GM10248 (cell line): ENCODE results near the gene TMEM39A.

ENCODE experiments used
- CTCF ChIA-PET: fragments of 300-600 bp; sonication (Branson Sonifier 250); formaldehyde crosslinking; extraction: SDS; loops from one replicate; lab custom pipeline; 2021; ENCODE audit warnings: antibody characterized with exemption; lab: Yijun Ruan, JAX
- POLR2A ChIA-PET: fragments of 350-650 bp; sonication (Branson Sonifier 250); formaldehyde crosslinking; extraction: SDS; loops from one replicate; lab custom pipeline; 2020; ENCODE audit warnings: antibody characterized with exemption; lab: Yijun Ruan, JAX
- DNase-seq: peaks from one replicate; pipeline ENCODE4 v3.0.0; 2012; ENCODE audit errors: extremely low spot score
- TF ChIP-seq, protein P1 (sequence below): IDR thresholded peaks from 2 replicates; pipeline ENCODE4 v1.5.1; 2012; ENCODE audit warnings: mild to moderate bottlenecking, low read depth; ENCODE audit errors: extremely low read depth, missing control alignments, control extremely low read depth

TMEM39A gene

GRCh38 chr3:119492128-119492527 lies 28.7 kb upstream of the TMEM39A start:
- POLR2A ChIA-PET: no interaction called here

DNA sequence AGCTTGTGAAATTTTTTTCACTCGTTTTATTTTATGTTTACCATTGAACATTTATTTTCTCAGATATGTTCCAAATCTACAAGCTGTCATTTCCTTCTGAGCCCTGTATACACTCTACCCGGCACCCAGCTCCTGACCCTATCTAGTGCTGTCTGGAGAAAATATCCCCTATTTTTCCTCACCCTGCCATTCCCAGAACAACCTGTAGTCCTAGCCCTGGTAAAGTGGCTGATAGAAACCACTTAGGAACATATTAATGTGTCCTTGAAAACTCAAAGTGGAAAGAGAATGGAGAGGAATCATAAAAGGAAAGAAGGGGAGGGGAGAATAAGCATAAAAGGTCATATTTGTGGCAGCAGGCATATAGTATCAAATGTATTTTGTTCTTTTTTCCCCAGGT lies 26.7 kb upstream of the TMEM39A start:
- no peak for DNase-seq
- POLR2A ChIA-PET: no interaction called here
- TF ChIP-seq, protein P1, sequence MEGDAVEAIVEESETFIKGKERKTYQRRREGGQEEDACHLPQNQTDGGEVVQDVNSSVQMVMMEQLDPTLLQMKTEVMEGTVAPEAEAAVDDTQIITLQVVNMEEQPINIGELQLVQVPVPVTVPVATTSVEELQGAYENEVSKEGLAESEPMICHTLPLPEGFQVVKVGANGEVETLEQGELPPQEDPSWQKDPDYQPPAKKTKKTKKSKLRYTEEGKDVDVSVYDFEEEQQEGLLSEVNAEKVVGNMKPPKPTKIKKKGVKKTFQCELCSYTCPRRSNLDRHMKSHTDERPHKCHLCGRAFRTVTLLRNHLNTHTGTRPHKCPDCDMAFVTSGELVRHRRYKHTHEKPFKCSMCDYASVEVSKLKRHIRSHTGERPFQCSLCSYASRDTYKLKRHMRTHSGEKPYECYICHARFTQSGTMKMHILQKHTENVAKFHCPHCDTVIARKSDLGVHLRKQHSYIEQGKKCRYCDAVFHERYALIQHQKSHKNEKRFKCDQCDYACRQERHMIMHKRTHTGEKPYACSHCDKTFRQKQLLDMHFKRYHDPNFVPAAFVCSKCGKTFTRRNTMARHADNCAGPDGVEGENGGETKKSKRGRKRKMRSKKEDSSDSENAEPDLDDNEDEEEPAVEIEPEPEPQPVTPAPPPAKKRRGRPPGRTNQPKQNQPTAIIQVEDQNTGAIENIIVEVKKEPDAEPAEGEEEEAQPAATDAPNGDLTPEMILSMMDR: no peak
- CTCF ChIA-PET: interaction anchor here (1.1 to 3.0 kb wide), 7 partner anchors 8 to 43 kb away, joined by 3 to 12 read pairs (median 4); partner anchors contain the start of gene TIMMDC1

More at GRCh38 chr3:119492128-119492527, 28.7 kb upstream of the TMEM39A start:
- DNase-seq: no peak
- TF ChIP-seq, protein P1: no peak
- CTCF ChIA-PET: no interaction called here

DNA sequence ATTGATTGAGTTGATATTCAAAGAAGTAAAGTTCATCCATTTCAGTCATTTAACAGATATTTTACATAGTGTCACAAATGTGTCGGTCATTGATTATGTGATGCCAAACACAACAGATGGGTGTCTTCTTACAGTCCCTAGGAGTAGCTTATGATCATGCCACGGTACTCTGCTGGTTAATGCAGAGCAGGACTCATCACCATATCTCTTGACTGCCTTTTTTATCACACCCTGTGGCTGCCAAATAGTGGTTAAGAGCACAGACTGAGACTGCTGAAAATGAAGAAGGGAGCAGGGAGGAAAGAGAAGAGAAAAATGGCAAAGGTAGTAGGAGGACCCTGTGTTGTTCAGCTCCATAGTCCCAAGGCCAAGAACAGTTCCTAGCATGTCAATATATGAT lies 22.1 kb upstream of the TMEM39A start:
- ChIA-PET CTCF (interaction anchor here (1.5 to 3.6 kb wide), 5 partner anchors 8 to 21 kb away, joined by 4 to 13 read pairs (median 7); no protein-coding TSS in a partner anchor), POLR2A (no interaction called here)
- TF ChIP-seq, protein P1: no peak
- DNase-seq: no peak

- ChIA-PET POLR2A (no interaction called here), CTCF (interaction anchor here (2.9 to 3.6 kb wide), 2 partner anchors 11 kb away, joined by 10 to 13 read pairs; no protein-coding TSS in a partner anchor)
- TF ChIP-seq, protein P1: no peak
- no peak for DNase-seq
Measured at GRCh38 chr3:119483101-119483500, 19.7 kb upstream of the TMEM39A start.

DNA sequence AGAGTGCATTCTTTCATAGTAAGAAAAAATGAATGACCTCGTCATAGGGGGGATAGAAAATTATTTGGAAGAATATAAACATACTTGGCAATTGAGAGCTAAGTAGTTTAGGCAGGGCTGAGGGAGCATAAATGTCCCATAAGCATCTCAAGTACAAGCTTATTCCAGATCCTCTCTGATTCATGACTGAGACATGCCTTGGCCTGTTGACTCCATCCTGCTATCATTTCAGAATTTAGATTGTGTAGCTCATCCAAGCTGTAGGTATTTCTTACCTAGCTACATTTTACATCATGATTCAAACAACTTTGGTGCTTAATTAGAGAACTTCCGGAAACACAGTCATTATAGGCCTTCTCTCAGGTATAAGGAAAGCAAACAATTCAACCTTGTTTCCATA lies 17.7 kb upstream of the TMEM39A start:
- ChIA-PET POLR2A (no interaction called here), CTCF (interaction anchor here (1.4 kb wide), 1 partner anchor 8 kb away, joined by 5 read pairs; no protein-coding TSS in a partner anchor)
- TF ChIP-seq, protein P1: no peak
- DNase-seq: no peak

DNA sequence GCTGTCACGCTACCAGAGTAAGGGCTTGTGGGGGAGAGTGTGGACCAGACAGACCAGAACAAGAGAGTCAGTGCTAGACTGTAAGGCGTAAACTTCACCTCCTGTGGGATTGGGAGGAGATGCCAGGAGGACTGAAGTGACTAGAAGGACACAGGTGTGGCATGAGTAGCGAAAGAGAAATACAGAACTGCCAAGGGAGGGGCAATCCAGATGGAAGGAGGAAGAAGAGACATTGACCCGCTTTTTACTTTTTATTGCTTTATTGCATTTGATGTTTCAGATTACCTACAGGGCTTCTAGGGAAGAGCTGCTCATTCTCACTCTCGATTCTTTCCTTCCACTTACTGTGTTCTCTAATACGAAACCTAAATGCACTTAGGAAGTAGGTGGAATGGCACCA lies 7.5 kb upstream of the TMEM39A start:
- no peak for DNase-seq
- POLR2A ChIA-PET: no interaction called here
- TF ChIP-seq, protein P1: no peak
- CTCF ChIA-PET: interaction anchor here (2.5 kb wide), 2 partner anchors 14 to 230 kb away, joined by 7 to 13 read pairs; partner anchors contain the start of gene B4GALT4
